IMR-90 (cell line): ENCODE results near the gene MYLK4. TPM values are rescaled to one million over a fixed set of nuclear protein-coding genes. Genes with fewer than 3 reads are reported as not detected.

Experiments used
- ATAC-seq: fragments of 200-7000 bp; cut with Tn5 transposase; 2 replicates; pipeline ENCODE4 v1.9.1; 2020; ENCODE audit warnings: low read depth, mild to moderate bottlenecking, moderate library complexity
- BruUV-seq: library from RNA; stranded (reverse); fragments of 400-500 nt; replicated peaks from 2 replicates; lab custom pipeline; 2021; lab: Mats Ljungman, UMichigan
- CTCF ChIA-PET: fragments of 300-600 bp; formaldehyde crosslinking; extraction: SDS; loops from one replicate; lab custom pipeline; 2021; ENCODE audit warnings: antibody characterized with exemption; lab: Yijun Ruan, JAX
- POLR2A ChIA-PET: fragments of 300-600 bp; sonication (Branson Sonifier 250); formaldehyde crosslinking; loops from one replicate; lab custom pipeline; 2022; ENCODE audit warnings: antibody characterized with exemption; ENCODE audit not compliant: unreplicated experiment; lab: Charles Lee
- DNase-seq: peaks from one replicate; pipeline ENCODE4 v3.0.0; 2013
- H2AFZ ChIP-seq: replicated peaks from 2 replicates; pipeline ENCODE3; 2013; ENCODE audit warnings: low read length, mild to moderate bottlenecking; ENCODE audit not compliant: poor library complexity
- H2AK5ac ChIP-seq: 2 replicates; pipeline ENCODE4 v1.6.1; 2013; ENCODE audit warnings: low read depth, low read length, inconsistent platforms
- H2AK9ac ChIP-seq: replicated peaks from 2 replicates; pipeline ENCODE3; 2013; ENCODE audit warnings: mild to moderate bottlenecking, low read depth, low read length, moderate library complexity; ENCODE audit not compliant: poor library complexity
- H2BK120ac ChIP-seq: 2 replicates; pipeline ENCODE4 v1.6.1; 2013; ENCODE audit warnings: low read depth, low read length, inconsistent platforms
- H2BK15ac ChIP-seq: 3 replicates; pipeline ENCODE4 v1.6.1; 2013; ENCODE audit warnings: low read depth, low read length, inconsistent platforms
- H2BK20ac ChIP-seq: 2 replicates; pipeline ENCODE4 v1.6.1; 2013; ENCODE audit warnings: low read depth, mild to moderate bottlenecking, inconsistent platforms, low read length, moderate library complexity
- H2BK5ac ChIP-seq: 2 replicates; pipeline ENCODE4 v1.6.1; 2013; ENCODE audit warnings: mild to moderate bottlenecking, low read depth, low read length, inconsistent platforms; ENCODE audit not compliant: poor library complexity, severe bottlenecking
- H3K14ac ChIP-seq: replicated peaks from 2 replicates; pipeline ENCODE4 v1.6.1; 2013; ENCODE audit warnings: low read depth, low read length, inconsistent platforms
- H3K18ac ChIP-seq: 2 replicates; pipeline ENCODE4 v1.6.1; 2013; ENCODE audit warnings: low read depth, low read length, control low read depth
- H3K23ac ChIP-seq: 2 replicates; pipeline ENCODE4 v1.6.1; 2013; ENCODE audit warnings: low read depth, low read length, inconsistent platforms
- H3K27ac ChIP-seq: 2 replicates; pipeline ENCODE4 v1.5.1; 2013; ENCODE audit warnings: mild to moderate bottlenecking, control low read depth, low read length; ENCODE audit not compliant: insufficient read depth
- H3K27me3 ChIP-seq: 2 replicates; pipeline ENCODE4 v1.6.1; 2013; ENCODE audit warnings: low read length; ENCODE audit not compliant: control insufficient read depth, insufficient read depth
- H3K36me3 ChIP-seq: 2 replicates; pipeline ENCODE4 v1.6.1; 2013; ENCODE audit warnings: low read length, mixed read lengths; ENCODE audit not compliant: control insufficient read depth, insufficient read depth
- H3K4ac ChIP-seq: 2 replicates; pipeline ENCODE4 v1.6.1; 2013; ENCODE audit warnings: low read depth, low read length, inconsistent platforms
- H3K4me1 ChIP-seq: 2 replicates; pipeline ENCODE4 v1.6.1; 2013; ENCODE audit warnings: low read length, mixed read lengths; ENCODE audit not compliant: control insufficient read depth, insufficient read depth
- H3K4me2 ChIP-seq: 2 replicates; pipeline ENCODE4 v1.6.1; 2013; ENCODE audit warnings: low read depth, mild to moderate bottlenecking, control low read depth, low read length, moderate library complexity
- H3K4me3 ChIP-seq: 2 replicates; pipeline ENCODE4 v1.5.1; 2013; ENCODE audit warnings: low read depth, mild to moderate bottlenecking, control low read depth, low read length, moderate library complexity; ENCODE audit not compliant: insufficient read depth
- H3K56ac ChIP-seq: 2 replicates; pipeline ENCODE4 v1.6.1; 2013; ENCODE audit warnings: low read length, inconsistent platforms; ENCODE audit not compliant: insufficient read depth; ENCODE audit errors: extremely low read depth
- H3K79me1 ChIP-seq, 2 experiments: 2 replicates each; pipeline ENCODE4 v1.6.1; 2013; ENCODE audit warnings: low read length in 2 of 2, inconsistent platforms in 1 of 2, low read depth in 1 of 2
- H3K9ac ChIP-seq: 2 replicates; pipeline ENCODE4 v1.6.1; 2013; ENCODE audit warnings: low read depth, low read length, control low read depth
- H3K9me1 ChIP-seq: 2 replicates; pipeline ENCODE4 v1.6.1; 2013; ENCODE audit warnings: low read length, inconsistent platforms; ENCODE audit not compliant: insufficient read depth
- H3K9me3 ChIP-seq: 2 replicates; pipeline ENCODE4 v1.6.1; 2013; ENCODE audit warnings: low read length; ENCODE audit not compliant: control insufficient read depth, insufficient read depth
- H4K20me1 ChIP-seq: 2 replicates; pipeline ENCODE4 v1.6.1; 2013; ENCODE audit warnings: low read length, inconsistent platforms; ENCODE audit not compliant: insufficient read depth
- H4K5ac ChIP-seq: 2 replicates; pipeline ENCODE4 v1.6.1; 2013; ENCODE audit warnings: mild to moderate bottlenecking, low read depth, low read length, control low read depth
- H4K8ac ChIP-seq, 2 experiments: 2 replicates each; pipeline ENCODE4 v1.6.1; 2013; ENCODE audit warnings: low read depth in 2 of 2, low read length in 2 of 2, control low read depth in 1 of 2, inconsistent platforms in 1 of 2
- H4K91ac ChIP-seq: 2 replicates; pipeline ENCODE4 v1.6.1; 2013; ENCODE audit warnings: low read depth, low read length, inconsistent platforms; ENCODE audit not compliant: insufficient read depth
- BHLHE40 ChIP-seq: fragments of 150-350 bp; IDR thresholded peaks from 2 replicates; pipeline ENCODE4 v1.6.1; 2016; ENCODE audit warnings: mild to moderate bottlenecking, low read depth, low read length
- CEBPB ChIP-seq: IDR thresholded peaks from 2 replicates; pipeline ENCODE4 v1.6.1; 2012; ENCODE audit warnings: low read depth, low read length, improper control_type of control experiment
- CHD1 ChIP-seq: IDR thresholded peaks from 2 replicates; pipeline ENCODE4 v1.6.1; 2012; ENCODE audit warnings: low read depth, low read length, improper control_type of control experiment
- CTCF ChIP-seq: conservative IDR thresholded peaks from 2 replicates; pipeline ENCODE4 v1.5.1; 2012; ENCODE audit warnings: mild to moderate bottlenecking, low read depth, low read length, improper control_type of control experiment
- FOS ChIP-seq: fragments of 150-350 bp; IDR thresholded peaks from 2 replicates; pipeline ENCODE4 v1.6.1; 2016; ENCODE audit warnings: low read depth, low read length
- MAFK ChIP-seq: IDR thresholded peaks from 2 replicates; pipeline ENCODE4 v1.6.1; 2012; ENCODE audit warnings: low read depth, low read length, improper control_type of control experiment
- MAZ ChIP-seq: IDR thresholded peaks from 2 replicates; pipeline ENCODE4 v1.6.1; 2012; ENCODE audit warnings: low read depth, mild to moderate bottlenecking, low read length, improper control_type of control experiment, moderate library complexity, borderline replicate concordance
- MXI1 ChIP-seq: IDR thresholded peaks from 2 replicates; pipeline ENCODE4 v1.6.1; 2012; ENCODE audit warnings: low read depth, mild to moderate bottlenecking, low read length, moderate library complexity, borderline replicate concordance
- NFE2L2 ChIP-seq: fragments of 150-350 bp; IDR thresholded peaks from 2 replicates; pipeline ENCODE4 v1.6.1; 2016; ENCODE audit warnings: low read depth, mild to moderate bottlenecking, low read length
- POLR2A ChIP-seq: IDR thresholded peaks from 2 replicates; pipeline ENCODE4 v1.6.1; 2012; ENCODE audit warnings: mild to moderate bottlenecking, low read depth, low read length
- RAD21 ChIP-seq: IDR thresholded peaks from 2 replicates; pipeline ENCODE4 v1.6.1; 2012; ENCODE audit warnings: low read length, improper control_type of control experiment
- RCOR1 ChIP-seq: IDR thresholded peaks from 2 replicates; pipeline ENCODE4 v1.6.1; 2012; ENCODE audit warnings: mild to moderate bottlenecking, low read length, improper control_type of control experiment; ENCODE audit not compliant: insufficient replicate concordance
- RFX5 ChIP-seq: IDR thresholded peaks from 2 replicates; pipeline ENCODE4 v1.8.0; 2012; ENCODE audit warnings: low read depth, mild to moderate bottlenecking, low read length, moderate library complexity
- SMC3 ChIP-seq: fragments of 150-350 bp; IDR thresholded peaks from 2 replicates; pipeline ENCODE4 v1.6.1; 2016; ENCODE audit warnings: low read depth, mild to moderate bottlenecking, antibody characterized with exemption, low read length, moderate library complexity
- USF2 ChIP-seq: fragments of 150-350 bp; IDR thresholded peaks from 2 replicates; pipeline ENCODE4 v1.6.1; 2017; ENCODE audit warnings: mild to moderate bottlenecking, antibody characterized with exemption, low read length, low read depth
- WGBS, 2 experiments: methylation state at CpG; one replicate each; pipeline versions ENCODE4 v1.1.5 to v1.1.7; 2013; ENCODE audit warnings: missing lambda C conversion rate in 2 of 2; ENCODE audit not compliant: insufficient read length in 1 of 2; ENCODE audit errors: extremely low coverage in 2 of 2; 5-methylcytosine and 5-hydroxymethylcytosine counted together
- dilution Hi-C: fragments of 300-500 bp; cut with HindIII; formaldehyde crosslinking; loops from one replicate; pipeline ENCODE4 v1.14.3; 2018; ENCODE audit warnings: low sequenced_read_pairs; ENCODE audit not compliant: unreplicated experiment
- in situ Hi-C: fragments of 300-500 bp; cut with MboI; formaldehyde crosslinking; loops from 3 replicates; pipeline ENCODE4 v1.14.3; 2019; ENCODE audit warnings: low sequenced_read_pairs, inconsistent platforms, mixed read lengths
- intact Hi-C: fragments of 100-400 bp; cut with micrococcal nuclease; formaldehyde crosslinking; loops from 2 replicates; pipeline ENCODE4 v1.10.0; 2022
- polyA plus RNA-seq, 3 experiments: library from polyadenylated mRNA; depleted of rRNA; stranded (reverse); fragments of >200 nt; gene quantifications; 2 replicates each; pipeline ENCODE4 v1.2.3, GENCODE V29; 2012; ENCODE audit warnings: low replicate concordance in 1 of 3
- total RNA-seq: library from RNA; depleted of rRNA; stranded (reverse); fragments of >200 nt; gene quantifications from 2 replicates; pipeline ENCODE4 v1.2.3, GENCODE V29; 2012
- TF ChIP-seq, protein P1 (sequence below): fragments of 150-350 bp; IDR thresholded peaks from 2 replicates; pipeline ENCODE4 v1.6.1; 2016; ENCODE audit warnings: low read depth, mild to moderate bottlenecking, low read length, moderate library complexity, borderline replicate concordance

The MYLK4 gene
- total and polyA plus RNA-seq, 2 of the 4 experiments (the other 2 are of a cell fraction) = under 0.01 to 0.07 TPM

- no peak overlapping the region for H3K4me3 ChIP-seq
- 60% methylated on average over 3 of the region's 7 CpGs; no CpG with 5 or more reads in 1 of the 2 experiments for WGBS, 2 experiments
- H2BK5ac ChIP-seq = no peak overlapping the region
- no peak overlapping the region for H3K27ac ChIP-seq
- no peak for DNase-seq
- H2AFZ ChIP-seq = no peak overlapping the region
- no peaks in the 10 kb centered on the region for H3K9me3 ChIP-seq
- no peak overlapping the region for H3K9ac ChIP-seq
- H3K4ac ChIP-seq = no peak overlapping the region
- no peak overlapping the region for H3K23ac ChIP-seq
- H2AK9ac ChIP-seq = no peak overlapping the region
- POLR2A ChIA-PET = no interaction called here
- H2BK15ac ChIP-seq = no peak overlapping the region
- no peak overlapping the region for H2AK5ac ChIP-seq
- no peak overlapping the region for H2BK120ac ChIP-seq
- no peaks in the 10 kb centered on the region; the same call in 1 of the 2 replicates for H3K4me1 ChIP-seq
- no peak overlapping the region for H4K5ac ChIP-seq
- in situ Hi-C loops (no loop called here), dilution Hi-C loops (no loop called here), intact Hi-C loops (no loop called here)
- no peaks in the 10 kb centered on the region for H3K36me3 ChIP-seq
- H3K56ac ChIP-seq = no peak overlapping the region
- no peak overlapping the region for H4K8ac ChIP-seq
- no peaks in the 10 kb centered on the region for H3K27me3 ChIP-seq
- no peak for ATAC-seq
- H4K91ac ChIP-seq = no peak overlapping the region
- no TSS peak for BruUV-seq
- no peaks in the 10 kb centered on the region for H4K20me1 ChIP-seq
- CTCF ChIA-PET = no interaction called here
- H3K9me1 ChIP-seq = no peaks in the 10 kb centered on the region; the same call in 1 of the 2 replicates
- TF ChIP-seq FOS = no peak
- no peak for TF ChIP-seq MAZ
- no peak for TF ChIP-seq BHLHE40
- TF ChIP-seq SMC3 = no peak
- TF ChIP-seq MAFK = no peak
- TF ChIP-seq MXI1 = no peak
- no peak for TF ChIP-seq CEBPB
- TF ChIP-seq POLR2A = no peak
- no peak for TF ChIP-seq NFE2L2
- TF ChIP-seq RCOR1 = no peak
- TF ChIP-seq CTCF = no peak
- no peak for TF ChIP-seq RFX5
- TF ChIP-seq USF2 = no peak
- TF ChIP-seq, protein P1, sequence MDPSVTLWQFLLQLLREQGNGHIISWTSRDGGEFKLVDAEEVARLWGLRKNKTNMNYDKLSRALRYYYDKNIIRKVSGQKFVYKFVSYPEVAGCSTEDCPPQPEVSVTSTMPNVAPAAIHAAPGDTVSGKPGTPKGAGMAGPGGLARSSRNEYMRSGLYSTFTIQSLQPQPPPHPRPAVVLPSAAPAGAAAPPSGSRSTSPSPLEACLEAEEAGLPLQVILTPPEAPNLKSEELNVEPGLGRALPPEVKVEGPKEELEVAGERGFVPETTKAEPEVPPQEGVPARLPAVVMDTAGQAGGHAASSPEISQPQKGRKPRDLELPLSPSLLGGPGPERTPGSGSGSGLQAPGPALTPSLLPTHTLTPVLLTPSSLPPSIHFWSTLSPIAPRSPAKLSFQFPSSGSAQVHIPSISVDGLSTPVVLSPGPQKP = no peak
- no peak for TF ChIP-seq CHD1
- TF ChIP-seq RAD21 = no peak
- no peak overlapping the region for H3K14ac ChIP-seq
- H2BK20ac ChIP-seq = no peak overlapping the region
- H3K79me1 ChIP-seq = no peaks in the 10 kb centered on the region
- H3K18ac ChIP-seq = no peak overlapping the region
- no peak overlapping the region for H3K4me2 ChIP-seq
Measured at GRCh38 chr6:2667617-2668016, 83.1 kb downstream of the MYLK4 start.
